Measurements from ENCODE around the gene SLC12A3.

Gene SLC12A3

DNA sequence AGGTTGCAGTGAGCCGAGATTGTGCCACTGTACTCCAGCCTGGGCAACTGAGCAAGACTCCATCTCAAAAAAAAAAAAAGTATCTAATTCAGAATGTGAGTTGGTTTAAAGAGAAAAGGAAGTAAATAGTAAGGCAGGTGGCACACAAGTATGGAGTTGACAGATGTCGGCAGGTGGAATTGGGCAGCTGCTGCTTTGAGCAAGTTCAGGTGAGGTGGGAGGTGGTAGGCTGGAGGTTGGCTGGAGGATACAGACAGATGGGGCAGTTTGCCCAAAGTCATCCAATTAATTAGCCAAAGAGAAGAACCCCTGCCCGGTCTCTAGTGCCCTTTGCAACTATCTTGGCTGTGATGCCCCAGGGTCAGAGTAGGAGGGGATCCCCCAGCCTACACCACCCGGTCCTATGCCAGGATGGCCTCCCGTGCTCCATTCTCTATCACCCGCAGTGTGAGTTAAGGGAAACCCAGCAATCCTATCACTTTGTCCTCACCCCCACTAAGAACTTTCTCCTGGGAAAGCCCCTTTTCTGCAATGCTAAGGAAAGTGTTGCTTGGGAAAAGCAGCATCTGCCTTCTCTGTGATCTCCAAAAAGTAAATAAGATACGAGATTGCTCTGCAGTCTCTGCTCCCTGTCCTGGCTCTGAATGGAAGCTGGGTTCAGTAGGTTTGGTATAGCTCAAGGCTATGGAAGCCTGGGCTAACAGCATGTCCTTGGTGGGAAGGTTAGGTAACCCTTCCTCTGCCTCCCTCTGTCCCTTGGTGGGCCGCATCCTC is 32.2 kb downstream of the SLC12A3 start (continued):
- TF ChIP-seq ZNF8 (CRISPR knock-in tag; IDR thresholded peaks at IDR 0.05) (no peak), ZFP30 (CRISPR knock-in tag; IDR thresholded peaks at IDR 0.05) (no peak), ARNTL (CRISPR knock-in tag; IDR thresholded peaks at IDR 0.05; ENCODE audit: borderline replicate concordance, low read depth) (no peak), CSDC2 (CRISPR knock-in tag; IDR thresholded peaks at IDR 0.05) (no peak)

GRCh38 chr16:56898847-56899246 is 33.8 kb downstream of the SLC12A3 start:
- ATAC-seq: no peak
- TF ChIP-seq SNAI2 (CRISPR knock-in tag; IDR thresholded peaks at IDR 0.05) (no peak), ESRRG (CRISPR knock-in tag; IDR thresholded peaks at IDR 0.05) (no peak), ISL1 (CRISPR knock-in tag; IDR thresholded peaks at IDR 0.05) (no peak), PATZ1 (CRISPR knock-in tag; IDR thresholded peaks at IDR 0.05; ENCODE audit: borderline replicate concordance) (no peak), OSR1 (CRISPR knock-in tag; IDR thresholded peaks at IDR 0.05) (no peak), PPARA (CRISPR knock-in tag; IDR thresholded peaks at IDR 0.05; ENCODE audit: borderline replicate concordance) (no peak), ZNF8 (CRISPR knock-in tag; IDR thresholded peaks at IDR 0.05) (no peak), RARB (CRISPR knock-in tag; IDR thresholded peaks at IDR 0.05) (no peak)

- no peak for ATAC-seq
- TF ChIP-seq GLIS3 (CRISPR knock-in tag; IDR thresholded peaks at IDR 0.05) (no peak), CSDC2 (CRISPR knock-in tag; IDR thresholded peaks at IDR 0.05) (no peak), BACH2 (CRISPR knock-in tag; IDR thresholded peaks at IDR 0.05; ENCODE audit: borderline replicate concordance) (no peak), ZNF70 (CRISPR knock-in tag; IDR thresholded peaks at IDR 0.05) (no peak)
Measured at GRCh38 chr16:56903866-56904265, 38.9 kb downstream of the SLC12A3 start.

GRCh38 chr16:56907401-56907800 is 42.4 kb downstream of the SLC12A3 start:
- TF ChIP-seq BACH2 (CRISPR knock-in tag; IDR thresholded peaks at IDR 0.05; ENCODE audit: borderline replicate concordance) (no peak), RARB (CRISPR knock-in tag; IDR thresholded peaks at IDR 0.05) (no peak), ZNF8 (CRISPR knock-in tag; IDR thresholded peaks at IDR 0.05) (no peak), CREB5 (CRISPR knock-in tag; IDR thresholded peaks at IDR 0.05; ENCODE audit: low read depth) (no peak)
- TF ChIP-seq, protein P1, sequence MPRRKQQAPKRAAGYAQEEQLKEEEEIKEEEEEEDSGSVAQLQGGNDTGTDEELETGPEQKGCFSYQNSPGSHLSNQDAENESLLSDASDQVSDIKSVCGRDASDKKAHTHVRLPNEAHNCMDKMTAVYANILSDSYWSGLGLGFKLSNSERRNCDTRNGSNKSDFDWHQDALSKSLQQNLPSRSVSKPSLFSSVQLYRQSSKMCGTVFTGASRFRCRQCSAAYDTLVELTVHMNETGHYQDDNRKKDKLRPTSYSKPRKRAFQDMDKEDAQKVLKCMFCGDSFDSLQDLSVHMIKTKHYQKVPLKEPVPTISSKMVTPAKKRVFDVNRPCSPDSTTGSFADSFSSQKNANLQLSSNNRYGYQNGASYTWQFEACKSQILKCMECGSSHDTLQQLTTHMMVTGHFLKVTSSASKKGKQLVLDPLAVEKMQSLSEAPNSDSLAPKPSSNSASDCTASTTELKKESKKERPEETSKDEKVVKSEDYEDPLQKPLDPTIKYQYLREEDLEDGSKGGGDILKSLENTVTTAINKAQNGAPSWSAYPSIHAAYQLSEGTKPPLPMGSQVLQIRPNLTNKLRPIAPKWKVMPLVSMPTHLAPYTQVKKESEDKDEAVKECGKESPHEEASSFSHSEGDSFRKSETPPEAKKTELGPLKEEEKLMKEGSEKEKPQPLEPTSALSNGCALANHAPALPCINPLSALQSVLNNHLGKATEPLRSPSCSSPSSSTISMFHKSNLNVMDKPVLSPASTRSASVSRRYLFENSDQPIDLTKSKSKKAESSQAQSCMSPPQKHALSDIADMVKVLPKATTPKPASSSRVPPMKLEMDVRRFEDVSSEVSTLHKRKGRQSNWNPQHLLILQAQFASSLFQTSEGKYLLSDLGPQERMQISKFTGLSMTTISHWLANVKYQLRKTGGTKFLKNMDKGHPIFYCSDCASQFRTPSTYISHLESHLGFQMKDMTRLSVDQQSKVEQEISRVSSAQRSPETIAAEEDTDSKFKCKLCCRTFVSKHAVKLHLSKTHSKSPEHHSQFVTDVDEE (CRISPR knock-in tag; IDR thresholded peaks at IDR 0.05): no peak
- no peak for ATAC-seq

- ATAC-seq: no peak
- no peak for TF ChIP-seq PPARA (CRISPR knock-in tag; IDR thresholded peaks at IDR 0.05; ENCODE audit: borderline replicate concordance)
- no peak for TF ChIP-seq TCF4 (CRISPR knock-in tag; IDR thresholded peaks at IDR 0.05; ENCODE audit: borderline replicate concordance)
Measured at GRCh38 chr16:56909527-56909979, 44.5 kb downstream of the SLC12A3 start.

- ATAC-seq: no peak
- TF ChIP-seq, protein P2, sequence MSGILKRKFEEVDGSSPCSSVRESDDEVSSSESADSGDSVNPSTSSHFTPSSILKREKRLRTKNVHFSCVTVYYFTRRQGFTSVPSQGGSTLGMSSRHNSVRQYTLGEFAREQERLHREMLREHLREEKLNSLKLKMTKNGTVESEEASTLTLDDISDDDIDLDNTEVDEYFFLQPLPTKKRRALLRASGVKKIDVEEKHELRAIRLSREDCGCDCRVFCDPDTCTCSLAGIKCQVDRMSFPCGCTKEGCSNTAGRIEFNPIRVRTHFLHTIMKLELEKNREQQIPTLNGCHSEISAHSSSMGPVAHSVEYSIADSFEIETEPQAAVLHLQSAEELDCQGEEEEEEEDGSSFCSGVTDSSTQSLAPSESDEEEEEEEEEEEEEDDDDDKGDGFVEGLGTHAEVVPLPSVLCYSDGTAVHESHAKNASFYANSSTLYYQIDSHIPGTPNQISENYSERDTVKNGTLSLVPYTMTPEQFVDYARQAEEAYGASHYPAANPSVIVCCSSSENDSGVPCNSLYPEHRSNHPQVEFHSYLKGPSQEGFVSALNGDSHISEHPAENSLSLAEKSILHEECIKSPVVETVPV (CRISPR knock-in tag; IDR thresholded peaks at IDR 0.05): no peak
- TF ChIP-seq ZNF70 (CRISPR knock-in tag; IDR thresholded peaks at IDR 0.05) (no peak), BACH2 (CRISPR knock-in tag; IDR thresholded peaks at IDR 0.05; ENCODE audit: borderline replicate concordance) (no peak), ZFP30 (CRISPR knock-in tag; IDR thresholded peaks at IDR 0.05) (no peak), TCF4 (CRISPR knock-in tag; IDR thresholded peaks at IDR 0.05; ENCODE audit: borderline replicate concordance) (no peak), ARNTL (CRISPR knock-in tag; IDR thresholded peaks at IDR 0.05; ENCODE audit: borderline replicate concordance, low read depth) (no peak), ZNF565 (CRISPR knock-in tag; conservative IDR thresholded peaks at IDR 0.05; ENCODE audit: low read depth) (no peak), RARB (CRISPR knock-in tag; IDR thresholded peaks at IDR 0.05) (no peak), PATZ1 (CRISPR knock-in tag; IDR thresholded peaks at IDR 0.05; ENCODE audit: borderline replicate concordance) (no peak), ESRRG (CRISPR knock-in tag; IDR thresholded peaks at IDR 0.05) (no peak), ZNF8 (CRISPR knock-in tag; IDR thresholded peaks at IDR 0.05) (no peak), PPARA (CRISPR knock-in tag; IDR thresholded peaks at IDR 0.05; ENCODE audit: borderline replicate concordance) (no peak)
- TF ChIP-seq, protein P3, sequence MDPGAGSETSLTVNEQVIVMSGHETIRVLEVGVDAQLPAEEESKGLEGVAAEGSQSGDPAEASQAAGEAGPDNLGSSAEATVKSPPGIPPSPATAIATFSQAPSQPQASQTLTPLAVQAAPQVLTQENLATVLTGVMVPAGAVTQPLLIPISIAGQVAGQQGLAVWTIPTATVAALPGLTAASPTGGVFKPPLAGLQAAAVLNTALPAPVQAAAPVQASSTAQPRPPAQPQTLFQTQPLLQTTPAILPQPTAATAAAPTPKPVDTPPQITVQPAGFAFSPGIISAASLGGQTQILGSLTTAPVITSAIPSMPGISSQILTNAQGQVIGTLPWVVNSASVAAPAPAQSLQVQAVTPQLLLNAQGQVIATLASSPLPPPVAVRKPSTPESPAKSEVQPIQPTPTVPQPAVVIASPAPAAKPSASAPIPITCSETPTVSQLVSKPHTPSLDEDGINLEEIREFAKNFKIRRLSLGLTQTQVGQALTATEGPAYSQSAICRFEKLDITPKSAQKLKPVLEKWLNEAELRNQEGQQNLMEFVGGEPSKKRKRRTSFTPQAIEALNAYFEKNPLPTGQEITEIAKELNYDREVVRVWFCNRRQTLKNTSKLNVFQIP (CRISPR knock-in tag; IDR thresholded peaks at IDR 0.05; ENCODE audit: borderline replicate concordance, low read depth): no peak
Measured at GRCh38 chr16:56910112-56910511, 45.1 kb downstream of the SLC12A3 start.

Data from SK-N-SH treated with all-trans-retinoic acid at 6 μM for 48 hours (cell line).